SK-N-MC (cell line): Measurements from ENCODE around the gene SGMS1.

Experiments used
- DNase-seq: peaks from one replicate; pipeline ENCODE4 v3.0.0-alpha.2; 2011; ENCODE audit warnings: low read depth, low spot score
- H3K27ac ChIP-seq: fragments of 200-600 bp; sonication (generic); 2 replicates; pipeline ENCODE4 v1.5.1; 2016; ENCODE audit warnings: mixed run types
- H3K36me3 ChIP-seq: fragments of 200-600 bp; sonication (generic); 2 replicates; pipeline ENCODE4 v1.6.1; 2017; ENCODE audit warnings: antibody characterized with exemption, low read length, mixed read lengths; ENCODE audit not compliant: insufficient read depth
- H3K4me3 ChIP-seq: fragments of 200-600 bp; sonication (generic); 2 replicates; pipeline ENCODE4 v1.5.1; 2016
- H3K9ac ChIP-seq: fragments of 200-600 bp; sonication (generic); 2 replicates; pipeline ENCODE4 v1.8.0; 2017; ENCODE audit warnings: mixed run types, mixed read lengths; ENCODE audit not compliant: insufficient read length
- H3K9me3 ChIP-seq: fragments of 200-600 bp; sonication (generic); 2 replicates; pipeline ENCODE4 v1.6.1; 2017; ENCODE audit warnings: low read depth, mild to moderate bottlenecking, antibody characterized with exemption, low read length, moderate library complexity, mixed read lengths
- EZH2 ChIP-seq: fragments of 200-600 bp; sonication (generic); IDR thresholded peaks from one replicate; pipeline ENCODE4 v1.6.1; 2017; ENCODE audit warnings: antibody characterized with exemption
- FOXP2 ChIP-seq: optimal IDR thresholded peaks from 2 replicates; pipeline ENCODE3; 2011; ENCODE audit warnings: mild to moderate bottlenecking, moderate library complexity; ENCODE audit not compliant: insufficient read depth; ENCODE audit errors: extremely low read length, control extremely low read depth
- POLR2AphosphoS5 ChIP-seq: IDR thresholded peaks from 2 replicates; pipeline ENCODE4 v1.6.1; 2012; ENCODE audit warnings: mild to moderate bottlenecking, low read depth, low read length, borderline replicate concordance

Gene SGMS1

DNA sequence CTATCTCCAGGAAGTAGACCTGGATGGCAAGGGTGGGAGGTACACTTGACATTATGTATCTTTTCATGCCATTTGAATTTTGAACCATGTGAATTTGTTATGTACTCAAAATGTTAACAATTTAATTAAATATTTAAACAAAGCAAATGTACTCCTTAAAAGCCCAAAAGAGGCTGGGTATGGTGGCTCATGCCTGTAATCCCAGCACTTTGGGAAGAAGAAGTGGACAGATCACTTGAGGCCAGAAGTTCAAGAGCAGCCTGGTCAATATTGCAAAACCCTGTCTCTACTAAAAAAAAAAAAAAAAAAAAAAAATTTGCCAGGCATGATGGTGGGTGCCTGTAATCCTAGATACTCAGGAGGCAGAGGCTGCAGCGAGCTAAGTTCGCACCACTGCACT, 235.6 kb downstream of the SGMS1 start:
- H3K27ac ChIP-seq: no peak overlapping the region
- H3K36me3 ChIP-seq: no peaks in the 10 kb centered on the region
- H3K9ac ChIP-seq: no peak overlapping the region
- no peak for DNase-seq
- TF ChIP-seq EZH2 (no peak), FOXP2 (no peak), POLR2AphosphoS5 (no peak)
- H3K4me3 ChIP-seq: no peak overlapping the region
- no peaks in the 10 kb centered on the region for H3K9me3 ChIP-seq

DNA sequence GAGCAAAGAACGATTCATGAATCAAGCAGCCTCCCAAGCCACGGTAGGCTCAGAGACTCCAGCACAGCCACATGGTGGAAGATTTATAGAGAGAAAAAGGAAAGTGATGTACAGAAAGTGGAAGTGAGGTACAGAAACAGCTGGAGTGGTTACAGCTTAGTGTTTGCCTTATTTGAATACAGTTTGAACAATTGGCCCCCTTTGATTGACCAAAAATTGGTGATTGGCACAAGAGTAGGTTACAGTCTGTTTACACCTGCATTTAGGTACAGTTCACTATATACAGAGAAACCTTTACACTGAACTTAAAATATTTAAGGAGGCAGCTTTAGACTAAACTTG, 236.1 kb downstream of the SGMS1 start:
- DNase-seq: no peak
- Histone ChIP-seq H3K27ac (no peak overlapping the region), H3K9me3 (no peaks in the 10 kb centered on the region), H3K9ac (no peak overlapping the region), H3K4me3 (no peak overlapping the region), H3K36me3 (no peaks in the 10 kb centered on the region)
- no peak for TF ChIP-seq FOXP2
- no peak for TF ChIP-seq POLR2AphosphoS5
- no peak for TF ChIP-seq EZH2

DNA sequence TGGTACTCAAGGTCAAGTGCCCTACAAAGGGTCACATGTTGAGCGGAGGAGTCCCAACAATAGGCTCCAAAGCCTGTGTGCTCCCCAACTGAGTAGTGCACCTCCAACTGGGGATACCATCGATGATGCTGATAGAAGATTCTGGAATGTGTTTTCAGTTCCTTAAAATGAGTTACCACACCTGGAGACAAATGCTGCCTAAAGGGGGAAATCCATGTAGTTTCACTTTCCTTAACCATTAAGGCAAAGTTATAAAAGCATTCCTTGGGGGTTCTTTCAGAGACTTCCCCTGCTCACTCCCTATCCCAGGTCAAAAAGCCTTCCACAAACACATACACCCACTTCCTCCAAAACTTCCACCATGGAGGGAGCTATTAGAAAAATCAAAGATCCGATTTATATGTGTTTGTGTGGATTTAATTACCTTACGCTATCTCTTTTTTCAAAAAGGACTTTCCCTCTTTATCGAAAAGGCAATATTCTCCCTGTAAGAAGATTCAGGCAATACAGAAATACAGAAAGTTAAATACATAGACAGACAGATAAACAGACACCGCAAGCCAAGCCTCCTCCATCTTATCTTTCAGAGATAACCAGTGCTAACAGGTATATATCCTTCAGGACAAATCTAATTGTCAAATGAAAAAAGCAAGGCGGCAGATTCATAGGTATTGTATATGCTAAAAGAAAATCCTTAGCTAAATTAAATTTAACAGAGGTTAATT, 236.6 kb downstream of the SGMS1 start:
- H3K4me3 ChIP-seq: no peak overlapping the region
- no peak for DNase-seq
- H3K9ac ChIP-seq: no peak overlapping the region
- H3K36me3 ChIP-seq: no peaks in the 10 kb centered on the region
- no peaks in the 10 kb centered on the region for H3K9me3 ChIP-seq
- TF ChIP-seq FOXP2 (no peak), EZH2 (no peak), POLR2AphosphoS5 (no peak)
- H3K27ac ChIP-seq: no peak overlapping the region

DNA sequence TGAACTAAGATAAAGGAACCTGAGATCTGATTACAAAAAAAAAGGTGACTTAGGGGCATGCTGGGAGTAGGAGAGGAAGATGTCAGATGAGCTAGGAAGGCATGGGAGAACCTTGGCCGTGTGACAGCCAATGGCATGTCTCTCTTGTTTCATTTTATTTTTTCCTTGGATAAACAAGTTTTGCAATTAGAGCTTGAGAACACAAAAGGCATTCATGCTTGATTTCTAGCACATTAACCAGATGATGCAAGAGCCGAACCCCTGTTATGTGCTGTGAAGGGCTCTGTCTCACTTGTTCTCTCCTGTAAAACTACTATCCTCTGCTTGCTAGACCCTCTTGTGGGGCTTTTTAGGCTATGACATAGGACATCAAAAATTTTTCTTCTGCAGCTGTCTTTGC, 238.1 kb downstream of the SGMS1 start:
- Histone ChIP-seq H3K27ac (no peak overlapping the region), H3K9me3 (no peaks in the 10 kb centered on the region), H3K36me3 (no peaks in the 10 kb centered on the region), H3K9ac (no peak overlapping the region), H3K4me3 (no peak overlapping the region)
- TF ChIP-seq FOXP2 (no peak), POLR2AphosphoS5 (no peak), EZH2 (no peak)
- DNase-seq: no peak

DNA sequence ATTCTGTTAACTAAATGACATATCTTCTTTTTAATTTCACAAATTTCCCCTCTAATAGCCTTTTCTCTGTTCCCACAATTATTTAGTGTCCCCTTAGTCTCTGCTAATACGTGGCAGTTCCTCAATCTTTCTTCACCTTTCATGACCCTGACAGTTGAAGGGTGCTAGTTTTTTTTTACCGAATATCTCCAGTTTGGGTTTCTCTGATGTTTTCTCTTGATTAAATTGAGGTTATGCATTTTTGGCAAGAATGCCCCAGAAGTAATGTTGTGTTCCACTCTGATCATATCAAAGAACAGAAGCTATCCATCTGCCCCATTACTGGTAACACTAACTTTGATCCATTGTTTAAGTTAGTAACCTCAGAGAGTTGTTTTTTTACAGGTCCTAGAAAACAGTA, 238.9 kb downstream of the SGMS1 start:
- Histone ChIP-seq H3K4me3 (no peak overlapping the region), H3K27ac (no peak overlapping the region), H3K9me3 (no peaks in the 10 kb centered on the region), H3K9ac (no peak overlapping the region), H3K36me3 (no peaks in the 10 kb centered on the region)
- no peak for TF ChIP-seq FOXP2
- no peak for TF ChIP-seq EZH2
- no peak for TF ChIP-seq POLR2AphosphoS5
- no peak for DNase-seq

DNA sequence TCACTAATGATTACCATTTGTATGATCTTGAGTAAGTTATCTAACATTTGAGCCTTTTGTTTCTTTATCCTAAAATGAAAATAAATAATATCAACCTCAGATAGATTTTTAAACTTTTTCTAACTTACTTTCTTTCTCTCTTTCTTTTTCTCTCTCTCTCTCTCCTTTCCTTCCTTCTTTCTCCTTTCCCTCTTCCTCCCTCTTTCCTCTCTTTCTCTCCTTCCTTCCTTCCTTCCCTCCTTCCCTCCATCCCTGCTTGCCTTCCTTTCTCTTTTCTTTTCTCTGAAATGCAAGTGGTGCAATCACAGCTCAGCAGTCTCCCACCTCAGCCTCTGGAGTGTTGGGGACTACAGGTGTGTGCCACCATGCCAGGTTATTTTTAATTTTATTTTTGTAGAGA, 239.5 kb downstream of the SGMS1 start:
- Histone ChIP-seq H3K4me3 (no peak overlapping the region), H3K9ac (no peak overlapping the region), H3K27ac (no peak overlapping the region), H3K9me3 (no peaks in the 10 kb centered on the region), H3K36me3 (no peaks in the 10 kb centered on the region)
- DNase-seq: no peak
- no peak for TF ChIP-seq EZH2
- no peak for TF ChIP-seq POLR2AphosphoS5

DNA sequence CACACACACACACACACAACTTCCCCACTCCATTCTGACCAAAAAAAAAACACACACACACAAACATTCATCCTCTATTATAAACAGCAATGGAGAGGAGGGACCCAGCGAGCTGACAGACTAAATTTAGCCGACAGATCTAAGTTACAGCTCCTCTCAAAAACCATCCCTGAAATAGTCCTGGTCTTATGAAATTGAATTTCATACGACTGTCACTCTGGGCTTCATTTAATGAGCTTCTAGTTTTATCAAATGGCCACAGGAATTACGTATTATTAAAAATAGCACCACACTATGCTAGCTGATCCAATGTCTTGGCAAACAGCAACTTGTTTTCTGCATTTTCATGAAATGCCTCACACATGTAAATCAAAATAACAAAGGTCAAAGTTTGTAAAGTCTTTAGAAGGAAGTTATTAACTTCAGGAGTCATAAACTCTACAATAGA, 241.2 kb downstream of the SGMS1 start:
- Histone ChIP-seq H3K4me3 (no peak overlapping the region), H3K9ac (no peak overlapping the region), H3K36me3 (no peaks in the 10 kb centered on the region), H3K9me3 (no peaks in the 10 kb centered on the region), H3K27ac (no peak overlapping the region)
- no peak for DNase-seq
- TF ChIP-seq FOXP2: no peak

DNA sequence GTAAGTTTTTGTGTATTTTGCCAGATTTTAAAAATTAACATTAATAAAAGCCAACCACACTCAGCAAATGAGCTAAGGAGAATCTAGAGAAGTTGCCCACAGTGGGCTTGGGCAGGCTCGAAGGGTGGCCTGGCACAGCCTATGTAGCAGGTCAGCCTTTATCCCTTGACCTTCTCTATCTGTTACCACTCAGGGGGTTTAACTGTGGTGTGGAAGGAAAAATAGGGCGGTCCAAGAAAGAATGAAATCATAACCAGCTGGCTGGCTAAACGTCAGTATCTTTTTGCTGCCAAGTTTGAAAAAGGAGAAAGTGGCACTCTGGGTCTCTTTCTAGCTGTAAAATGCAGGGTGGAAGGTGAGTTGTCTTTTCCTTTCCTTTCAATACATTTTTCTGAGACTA, 242.1 kb downstream of the SGMS1 start:
- Histone ChIP-seq H3K4me3 (no peak overlapping the region), H3K9ac (no peak overlapping the region), H3K36me3 (no peaks in the 10 kb centered on the region), H3K27ac (no peak overlapping the region), H3K9me3 (no peaks in the 10 kb centered on the region)
- no peak for TF ChIP-seq EZH2
- TF ChIP-seq POLR2AphosphoS5: no peak
- TF ChIP-seq FOXP2: no peak
- DNase-seq: no peak

DNA sequence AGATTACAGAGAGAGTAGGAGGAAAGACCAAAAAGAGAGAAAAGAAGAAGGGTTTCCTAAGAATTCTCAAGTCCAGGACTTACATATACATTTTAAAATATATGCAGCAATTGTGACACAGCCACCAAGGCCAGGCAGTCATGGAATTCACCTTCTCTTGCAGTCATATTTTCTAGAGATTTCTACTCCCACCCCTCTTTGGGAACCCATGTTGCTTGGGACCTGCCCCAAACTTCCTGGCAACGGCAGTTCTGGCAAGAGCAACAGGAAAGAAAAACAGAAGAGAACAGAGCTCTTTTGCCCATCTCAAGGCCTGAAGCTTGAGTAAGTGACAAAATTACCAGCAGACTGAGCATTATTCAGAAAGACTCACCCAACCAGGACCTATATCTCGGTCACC, 244.1 kb downstream of the SGMS1 start:
- TF ChIP-seq EZH2: no peak
- no peak for TF ChIP-seq POLR2AphosphoS5
- no peak for TF ChIP-seq FOXP2
- no peak overlapping the region for H3K9ac ChIP-seq
- no peaks in the 10 kb centered on the region for H3K36me3 ChIP-seq
- H3K27ac ChIP-seq: no peak overlapping the region
- no peaks in the 10 kb centered on the region for H3K9me3 ChIP-seq
- H3K4me3 ChIP-seq: no peak overlapping the region
- no peak for DNase-seq
